Hypothalamus (tissue), 51 donors: Measurements from ENCODE around the gene MZT2B.
"Not testable (repeated sequence)": the region's sequence is repeated elsewhere in the genome, so short reads cannot be mapped to it uniquely, and the experiment has no call there.

Experiments used
- DNase-seq, 51 donors: peaks; one replicate each; lab custom pipeline; 2025; lab: John Stamatoyannopoulos, UW

MZT2B gene

DNA sequence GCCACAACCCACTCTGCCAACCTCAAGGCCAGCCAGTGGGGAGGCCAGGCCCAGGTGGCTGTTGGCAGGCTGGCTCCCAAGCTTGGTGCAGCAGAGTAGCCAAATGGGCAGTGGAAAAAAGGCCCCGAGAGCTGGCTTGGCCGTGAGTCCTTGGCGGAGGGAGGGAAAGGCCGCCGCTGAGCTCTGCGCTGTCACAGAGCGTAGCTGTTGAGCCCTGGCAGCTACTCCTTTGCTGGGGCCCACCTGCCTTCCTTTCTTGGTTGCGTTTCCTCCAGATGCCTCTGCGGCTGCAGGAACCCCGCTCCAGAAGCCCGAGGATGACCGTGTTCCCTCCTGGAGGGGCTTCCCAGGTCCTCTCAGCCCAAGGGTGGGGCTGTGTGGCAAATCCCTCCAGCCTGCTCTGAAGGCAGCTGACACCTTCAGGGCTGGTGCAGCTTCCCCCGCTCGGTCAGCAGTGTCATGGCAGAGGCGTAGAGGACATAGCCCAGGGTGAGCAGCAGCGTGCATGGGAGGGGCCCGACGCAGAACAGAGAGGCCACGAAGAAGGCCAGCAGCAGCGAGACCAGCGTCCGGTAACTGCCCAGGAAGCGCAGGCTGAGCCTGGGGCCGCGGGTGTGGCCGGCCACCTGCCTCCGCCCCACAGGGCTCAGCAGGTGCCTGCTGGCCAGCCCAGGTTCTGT lies 29.8 kb upstream of the MZT2B start:
- peak in 1 of 51 donors; percentile 9 for DNase-seq

DNA sequence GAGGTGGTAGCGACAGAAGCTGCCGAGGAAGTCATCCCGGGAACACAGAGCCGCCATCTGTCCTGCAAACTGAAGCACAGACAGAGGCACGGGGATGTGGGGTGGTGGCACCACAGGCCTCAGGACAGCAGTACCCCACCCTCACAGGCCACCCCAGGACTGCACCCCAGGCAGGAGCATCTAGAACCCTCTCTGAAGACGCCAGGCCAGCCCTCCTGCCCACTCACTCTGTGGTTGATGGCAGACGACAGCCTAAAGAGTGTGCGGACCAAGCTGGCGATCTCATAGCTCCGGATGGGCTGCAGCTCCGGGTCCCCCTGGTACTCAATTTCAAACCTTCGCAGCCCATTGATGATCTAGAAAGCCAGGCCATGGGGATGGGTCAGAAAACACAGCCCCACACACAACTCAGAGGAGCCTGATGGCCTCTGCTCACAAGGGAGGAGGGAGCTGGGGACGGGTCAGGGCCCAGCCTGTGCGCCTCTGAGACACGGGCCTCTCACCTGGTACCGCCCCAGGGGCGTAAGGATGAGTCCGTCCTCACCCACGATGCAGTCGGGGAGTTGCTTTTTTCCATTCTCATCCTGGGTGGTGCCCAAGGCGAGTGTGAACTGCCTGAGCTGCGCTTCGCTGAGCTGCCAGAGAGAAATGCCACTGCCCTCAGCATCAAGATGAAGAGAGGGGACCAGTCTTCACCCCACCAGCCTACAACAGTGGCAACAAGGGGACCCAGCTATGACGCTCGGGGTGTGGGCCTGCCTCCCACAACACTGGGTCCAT lies 29.1 kb upstream of the MZT2B start:
- no peak for DNase-seq

DNA sequence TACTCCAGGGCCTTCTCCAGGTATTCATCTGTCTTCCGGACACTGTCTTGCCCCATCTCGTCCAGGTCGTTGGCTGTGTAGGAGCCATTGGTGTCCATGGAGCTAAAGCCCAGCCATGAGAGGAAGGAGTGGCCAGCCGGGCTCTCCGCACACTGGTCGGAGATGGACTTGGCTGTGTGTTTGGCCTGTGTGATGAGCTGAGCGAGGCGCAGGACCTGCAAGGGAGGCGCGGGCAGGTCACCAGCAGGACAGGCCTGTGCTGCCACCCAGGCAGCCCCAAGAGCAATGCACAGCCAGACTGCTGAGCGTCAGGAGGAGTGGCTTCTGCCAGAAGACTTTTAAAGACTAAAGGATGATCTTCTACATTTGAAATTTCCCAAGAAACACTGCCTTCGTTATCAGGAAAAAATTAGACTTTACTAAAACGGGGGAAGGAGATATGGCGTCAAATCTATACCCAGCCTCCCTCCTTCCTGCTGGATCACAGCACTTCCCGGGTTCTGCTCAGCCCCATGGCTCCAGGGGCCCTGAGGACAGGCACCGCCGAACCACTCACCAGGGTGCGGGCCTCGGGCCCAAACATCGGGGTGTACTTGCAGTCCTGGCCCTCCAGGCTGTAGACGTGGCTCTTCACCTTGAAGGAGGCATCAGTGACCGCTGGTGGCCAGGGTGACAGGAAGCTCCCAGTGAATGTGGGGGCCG lies 28.2 kb upstream of the MZT2B start:
- DNase-seq, result not testable (repeated sequence)

DNA sequence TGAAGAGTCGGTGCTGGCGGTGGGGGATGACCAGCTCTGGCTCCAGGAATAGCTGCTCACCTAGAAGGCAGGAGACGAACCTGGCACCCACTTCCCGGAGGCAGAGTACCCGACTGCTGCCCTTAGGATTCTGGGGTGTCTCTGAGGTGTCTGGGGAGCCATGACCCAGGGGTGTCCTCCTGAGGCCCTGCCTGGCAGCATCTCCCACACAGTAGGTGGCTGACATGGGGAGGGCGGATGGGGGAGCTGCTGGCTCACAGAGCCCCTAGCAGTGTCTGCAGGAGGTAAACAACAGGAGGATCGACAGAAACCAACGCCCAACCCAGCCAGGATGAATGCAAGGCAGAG lies 27.7 kb upstream of the MZT2B start:
- not testable (repeated sequence) for DNase-seq

DNA sequence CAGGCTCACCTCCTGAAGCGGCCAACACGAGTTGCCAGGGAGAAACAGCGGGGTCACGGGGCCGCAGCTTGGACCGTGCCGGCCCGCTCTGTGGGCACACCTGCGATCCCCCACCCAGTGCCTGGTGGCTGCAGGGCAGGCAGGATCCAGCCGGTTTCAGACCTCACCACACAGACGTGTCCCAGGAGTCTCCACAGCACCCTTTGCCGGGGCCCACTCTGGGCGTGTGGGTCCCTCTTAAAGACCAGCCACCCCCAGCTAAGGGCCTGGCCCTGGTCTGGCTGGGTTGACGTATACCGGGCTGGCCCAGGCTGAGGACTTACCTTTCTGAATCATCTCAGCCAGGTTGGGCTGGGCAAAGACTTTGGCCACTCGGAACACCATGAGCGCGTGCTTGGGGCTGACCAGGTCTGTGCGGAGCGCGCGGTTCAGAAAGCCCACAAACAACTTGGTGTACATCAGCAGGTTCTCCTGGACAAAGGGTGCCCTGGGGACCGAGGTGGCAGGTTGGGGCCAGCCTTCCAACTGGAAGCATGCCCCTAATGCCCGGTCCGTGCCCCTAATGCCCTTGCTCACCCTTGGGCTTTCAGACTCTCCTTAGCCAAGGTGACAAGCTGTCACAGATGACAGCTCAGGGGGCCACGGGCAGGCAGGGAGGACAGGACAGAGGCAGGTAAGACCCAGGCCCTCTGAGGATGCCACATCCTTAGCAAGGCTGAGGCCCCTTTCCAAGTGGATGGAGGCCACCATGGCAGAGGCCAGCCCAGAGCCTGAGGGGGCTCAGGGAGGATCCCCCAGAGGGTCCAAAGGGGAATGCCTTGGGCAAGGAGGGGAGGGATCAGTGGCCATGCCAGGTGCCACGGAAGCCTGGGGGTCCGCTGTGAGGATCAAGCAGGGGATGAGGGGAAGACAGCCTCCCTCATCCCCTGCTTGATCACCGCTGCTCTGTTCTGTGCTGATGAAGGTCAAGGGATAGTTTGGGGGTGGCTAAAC lies 27.0 kb upstream of the MZT2B start:
- no peak for DNase-seq

DNA sequence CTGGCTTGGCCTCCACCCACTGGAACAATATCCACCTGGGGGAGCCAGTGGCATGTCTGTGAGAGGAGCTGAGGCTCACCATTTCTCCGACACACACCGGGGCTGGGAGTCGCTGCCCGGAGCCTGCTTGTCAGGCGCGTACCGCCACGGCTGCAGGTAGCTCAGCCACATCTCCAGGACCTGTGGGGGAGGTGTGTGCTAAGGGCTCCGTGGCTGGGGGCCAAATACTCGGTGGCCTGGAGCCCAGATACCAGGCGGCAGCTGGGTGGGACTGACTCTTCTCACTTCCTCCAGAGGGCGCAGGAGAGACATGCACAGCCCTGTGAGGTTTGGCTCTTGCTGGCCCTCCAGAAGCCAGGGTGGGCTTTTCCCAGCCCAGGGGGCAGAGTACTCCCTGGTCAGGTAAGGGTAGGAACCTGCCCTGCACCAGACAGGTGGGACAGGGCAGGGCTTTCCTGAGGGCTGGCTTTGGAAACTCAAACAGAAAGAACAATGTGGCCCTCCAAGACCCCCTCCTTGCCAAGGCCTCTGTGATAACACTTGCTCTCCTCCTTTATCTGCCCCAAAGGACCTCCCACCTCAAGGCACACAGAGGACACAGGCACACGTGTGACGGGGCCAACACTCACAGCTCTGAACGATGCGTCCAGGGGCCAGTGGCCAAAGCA lies 26.0 kb upstream of the MZT2B start:
- DNase-seq, result peak in 18 of 51 donors; percentile 3 to 39 (median 23)

DNA sequence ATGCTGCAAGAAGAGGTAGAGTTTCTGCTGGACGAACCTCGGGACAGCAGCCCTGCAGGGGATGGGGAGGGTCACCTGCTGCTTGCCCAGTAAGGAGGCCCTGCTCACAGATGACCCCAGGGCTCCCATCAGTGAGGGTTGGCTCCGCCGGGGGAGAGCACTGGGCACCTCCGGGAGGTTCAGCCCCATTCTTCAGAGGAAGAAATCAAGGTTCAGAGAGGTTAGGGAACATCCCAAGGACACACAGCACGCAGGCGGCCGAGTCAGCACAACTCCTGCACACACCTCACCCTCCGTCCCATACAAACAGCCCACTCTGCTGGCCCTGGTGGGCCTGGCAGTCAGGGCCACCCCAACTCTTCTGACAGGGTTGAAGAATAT lies 25.4 kb upstream of the MZT2B start:
- DNase-seq, result no peak

DNA sequence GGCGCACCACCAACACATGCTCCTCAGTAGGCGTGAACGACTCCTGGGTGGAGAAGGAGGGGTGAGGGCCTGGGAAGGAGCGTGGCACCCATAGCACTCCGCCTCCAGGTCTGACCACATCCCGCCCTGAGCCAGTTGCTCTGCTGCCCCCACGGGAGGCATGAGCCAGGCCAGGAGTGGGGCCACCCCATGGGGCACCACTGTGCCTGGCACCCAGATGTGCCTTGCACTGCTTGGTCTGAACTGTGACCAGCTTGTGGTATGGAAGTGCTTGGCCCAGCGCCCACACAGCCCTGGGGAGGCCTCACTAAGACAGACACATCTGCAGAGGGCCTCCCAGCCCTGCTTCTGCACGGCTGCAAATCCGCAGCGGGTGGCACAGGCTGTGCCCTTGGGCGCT lies 24.7 kb upstream of the MZT2B start:
- not testable (repeated sequence) for DNase-seq

DNA sequence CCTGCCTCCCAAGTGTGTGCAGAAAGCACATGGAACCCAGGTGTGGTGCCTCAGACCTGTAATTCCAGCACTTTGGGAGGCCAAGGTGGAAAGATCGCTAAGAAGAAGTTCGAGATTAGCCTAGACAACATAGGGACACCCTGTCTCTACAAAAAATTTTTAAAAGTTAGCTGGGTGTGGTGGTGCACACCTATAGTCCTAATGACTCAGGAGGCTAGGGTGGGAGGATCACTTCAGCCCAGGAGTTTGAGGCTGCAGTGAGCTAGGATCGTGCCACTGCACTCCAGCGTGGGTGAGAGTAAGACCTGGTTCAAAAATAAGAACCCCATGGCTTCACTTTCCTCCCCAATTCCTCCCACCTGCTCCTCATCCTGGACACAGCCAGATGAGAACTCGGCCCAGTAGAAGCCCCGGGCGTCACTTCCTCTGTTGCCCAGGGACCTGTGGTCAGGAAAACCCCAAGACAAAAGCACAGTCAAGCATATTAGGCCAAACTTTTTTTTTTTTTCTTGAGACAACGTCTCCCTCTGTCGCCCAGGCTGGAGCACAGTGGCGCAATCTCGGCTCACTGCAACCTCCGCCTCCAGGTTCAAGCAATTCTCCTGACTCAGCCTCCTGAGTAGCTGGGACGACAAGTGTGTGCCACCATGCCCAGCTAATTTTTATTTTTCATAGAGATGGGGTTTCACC lies 24.1 kb upstream of the MZT2B start:
- not testable (repeated sequence) for DNase-seq

DNA sequence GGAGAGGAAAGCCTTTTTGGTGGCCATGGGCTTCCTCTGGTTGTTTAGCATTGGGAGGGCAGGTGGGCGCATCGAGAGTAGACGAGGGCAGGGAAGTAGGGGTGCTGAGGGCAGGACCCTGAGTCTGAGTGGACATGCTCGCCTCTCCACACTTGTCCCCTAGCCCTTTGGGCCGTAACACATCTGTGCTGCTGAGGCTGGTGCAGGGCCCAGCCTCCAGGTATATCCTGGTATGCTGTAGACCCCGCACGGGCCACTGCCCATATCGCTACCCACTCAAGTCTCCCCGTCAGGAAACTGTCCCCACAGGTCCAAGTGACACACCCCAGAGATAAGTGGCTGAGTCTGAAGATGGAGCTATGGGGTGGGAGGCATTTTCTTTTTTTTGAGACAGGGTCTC lies 23.4 kb upstream of the MZT2B start:
- no peak for DNase-seq

DNA sequence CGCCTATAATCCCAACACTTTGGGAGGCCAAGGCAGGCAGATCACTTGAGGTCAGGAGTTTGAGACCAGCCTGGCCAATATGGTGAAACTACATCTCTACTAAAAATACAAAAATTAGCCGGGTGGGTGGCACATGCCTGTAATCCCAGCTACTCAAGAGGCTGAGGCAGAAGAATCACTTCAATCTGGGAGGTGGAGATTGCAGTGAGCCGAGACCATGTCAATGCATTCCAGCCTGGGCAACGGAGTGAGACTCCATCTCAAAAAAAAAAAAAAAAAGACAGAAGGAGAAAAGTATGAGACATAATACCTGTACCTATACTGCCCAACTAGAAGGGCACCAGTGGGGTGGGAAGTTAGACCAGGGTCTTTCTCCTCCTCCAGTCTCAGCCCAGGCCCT lies 22.7 kb upstream of the MZT2B start:
- DNase-seq, result not testable (repeated sequence)

DNA sequence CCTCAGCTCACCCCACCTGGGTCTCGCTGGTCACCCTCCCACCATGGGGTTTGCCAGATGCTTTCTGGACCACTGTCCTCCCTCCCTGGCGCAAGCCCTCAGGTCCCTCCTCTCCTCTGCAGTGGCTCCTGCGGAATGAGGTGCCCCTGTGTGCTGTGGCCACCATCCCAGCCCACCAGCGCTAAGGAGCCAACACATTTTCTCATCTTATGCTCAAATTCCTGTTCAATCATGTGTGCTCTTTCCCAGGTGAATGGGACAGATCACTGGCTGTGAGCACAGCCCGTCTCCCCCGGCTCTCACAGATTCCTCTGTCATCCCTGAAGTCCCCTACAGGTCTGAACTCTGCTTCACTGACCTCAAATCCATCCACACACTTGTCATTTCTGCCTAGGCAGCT lies 21.9 kb upstream of the MZT2B start:
- DNase-seq, result no peak

DNA sequence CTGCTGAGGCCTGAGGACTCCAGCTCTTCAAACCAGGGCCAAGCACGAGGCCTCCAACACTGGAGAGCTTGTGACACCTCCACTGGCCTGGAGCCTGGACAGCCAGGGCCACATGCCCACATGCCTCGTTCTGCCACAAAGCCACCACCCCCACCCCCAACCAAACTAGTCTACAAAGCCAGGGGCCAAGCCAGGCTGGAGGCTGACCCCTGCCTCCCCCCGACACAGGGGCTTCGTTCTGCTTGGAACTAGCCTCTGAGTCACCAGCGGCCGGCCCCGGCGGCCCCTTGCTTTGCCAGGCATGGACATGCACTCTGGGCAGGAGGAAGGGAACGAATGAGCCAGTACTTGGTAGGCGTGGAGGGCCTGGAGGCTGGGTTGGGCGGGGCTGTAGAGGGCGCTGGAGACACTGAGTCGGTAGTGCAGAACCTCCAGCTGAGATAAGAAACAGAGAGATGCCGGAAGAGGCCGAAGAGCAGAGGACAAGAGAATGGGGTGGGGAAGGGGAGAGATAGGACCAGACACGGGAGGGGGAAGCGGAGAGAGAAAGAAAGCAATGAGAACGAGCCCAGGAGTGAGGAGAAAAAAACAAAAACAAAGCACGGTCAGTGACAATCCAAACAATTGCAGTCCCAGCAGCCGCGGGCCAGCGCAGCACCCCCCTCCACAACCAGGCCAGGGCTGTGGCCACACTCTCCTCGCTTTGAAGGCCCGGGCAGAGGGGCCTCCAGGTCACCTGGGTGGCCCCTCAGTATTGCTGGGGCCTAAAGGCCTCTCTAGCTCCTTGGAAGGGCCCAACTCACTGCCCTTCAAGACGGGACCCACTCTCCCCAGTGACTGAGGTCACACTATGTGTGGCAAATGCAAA lies 21.0 kb upstream of the MZT2B start:
- peak in 20 of 51 donors; percentile 6 to 80 (median 32) for DNase-seq

DNA sequence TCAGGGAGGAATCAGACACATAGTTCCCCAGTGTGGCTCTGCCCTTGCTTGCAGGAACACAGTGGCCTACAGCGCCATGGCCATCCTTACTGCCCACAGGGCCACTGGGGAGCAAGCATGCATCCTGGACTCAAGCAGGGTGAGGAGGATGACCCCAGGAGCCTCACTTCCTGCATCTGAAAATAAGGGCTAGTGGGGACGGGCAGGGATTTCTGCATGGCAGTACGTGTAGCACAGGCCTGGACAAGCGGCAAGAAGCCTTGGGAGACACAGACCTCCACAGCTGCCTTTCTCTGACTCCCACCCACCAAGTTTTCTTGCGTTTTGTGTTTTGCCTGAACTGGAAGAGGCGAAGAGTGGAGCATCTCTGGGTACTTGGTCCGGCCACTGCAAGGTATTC lies 19.6 kb upstream of the MZT2B start:
- not testable (repeated sequence) for DNase-seq

DNA sequence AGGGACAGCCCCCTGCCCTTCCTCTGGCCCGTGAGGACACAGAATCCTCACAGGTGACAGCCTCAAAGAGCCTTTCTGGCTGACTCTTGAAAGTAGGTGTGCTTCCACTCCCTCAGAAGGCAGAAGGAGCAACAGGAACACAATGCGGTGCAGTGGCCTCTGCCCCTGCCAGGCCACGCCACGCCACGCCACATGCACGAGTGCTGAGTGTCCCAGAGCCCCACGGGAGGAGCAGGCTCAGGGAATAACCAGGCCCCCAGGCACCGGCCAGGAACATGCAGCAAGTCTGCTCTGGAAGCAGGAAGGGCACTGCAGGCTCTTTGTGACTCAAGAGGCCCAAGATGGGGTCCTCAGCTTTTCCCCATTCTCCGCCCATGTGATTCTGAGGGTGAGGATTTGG lies 19.1 kb upstream of the MZT2B start:
- DNase-seq, result no peak

DNA sequence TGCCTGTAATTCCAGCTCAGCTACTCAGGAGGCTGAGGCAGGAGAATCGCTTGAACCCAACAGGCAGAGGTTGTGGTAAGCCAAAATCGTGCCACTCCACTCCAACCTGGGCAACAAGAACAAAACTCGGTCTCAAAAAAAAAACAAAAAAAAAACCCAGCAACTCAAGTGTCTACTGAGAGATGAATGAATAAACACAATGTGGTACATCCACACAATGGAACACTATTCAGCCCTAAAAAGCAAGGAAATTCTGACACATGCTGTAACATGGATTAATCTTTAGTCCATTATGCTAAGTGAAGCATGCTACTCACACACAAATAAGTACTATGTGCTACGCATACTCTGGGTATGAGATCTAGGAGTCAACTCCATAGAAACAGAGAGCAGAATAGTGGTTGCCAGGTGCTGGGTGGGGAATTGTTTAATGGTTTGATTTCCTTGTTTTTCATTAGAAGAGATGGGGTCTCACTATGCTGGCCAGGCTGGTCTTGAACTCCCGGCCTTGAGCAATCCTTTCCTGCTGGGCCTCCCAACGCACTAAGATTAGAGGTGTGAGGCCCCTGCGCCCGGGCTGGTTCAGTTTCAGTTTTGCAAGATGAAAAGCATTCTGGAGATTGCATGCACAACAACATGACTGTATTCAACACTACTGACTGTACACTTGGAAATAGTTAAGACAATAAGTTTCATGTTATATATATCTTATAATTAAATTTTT lies 16.6 kb upstream of the MZT2B start:
- DNase-seq, result no peak

DNA sequence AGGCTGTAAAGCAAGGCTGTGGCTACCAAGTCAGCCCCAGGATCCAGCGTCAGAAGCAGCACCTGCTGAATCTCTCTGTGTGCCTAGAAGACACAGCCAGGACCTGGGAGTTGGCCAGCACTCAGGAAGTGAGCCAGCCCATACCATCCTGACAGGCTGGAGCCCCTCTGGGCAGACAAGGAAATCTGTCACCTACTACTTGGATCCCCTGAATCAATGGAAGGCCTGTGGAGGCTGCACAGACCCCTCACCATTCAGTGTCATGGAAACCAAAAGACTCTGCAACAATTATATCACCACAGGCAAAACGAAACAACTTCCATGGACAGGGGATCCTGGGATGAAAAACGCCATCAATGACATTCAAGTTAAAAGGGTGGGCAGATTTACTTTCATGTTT lies 15.5 kb upstream of the MZT2B start:
- not testable (repeated sequence) for DNase-seq

DNA sequence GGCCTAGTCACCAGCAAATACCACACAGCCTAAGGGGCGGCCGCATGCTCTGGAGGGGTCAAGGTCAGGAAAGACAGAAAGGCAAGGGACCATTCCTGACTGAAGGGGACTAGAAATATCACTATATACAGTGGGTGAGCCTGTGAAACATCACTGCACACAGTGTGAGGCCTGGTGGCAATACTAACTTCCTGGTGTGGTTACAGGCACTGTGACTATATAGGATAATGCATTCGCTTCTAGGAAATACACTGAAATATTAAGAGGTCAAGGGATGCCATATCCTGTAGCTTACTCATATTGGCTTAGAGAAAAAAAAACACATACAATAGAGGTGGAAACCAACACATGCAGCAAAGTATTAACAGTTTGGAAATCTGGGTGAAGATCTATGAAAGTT lies 12.9 kb upstream of the MZT2B start:
- not testable (repeated sequence) for DNase-seq
